ENCODE measurements around the gene FSCN2.

The FSCN2 gene

DNA sequence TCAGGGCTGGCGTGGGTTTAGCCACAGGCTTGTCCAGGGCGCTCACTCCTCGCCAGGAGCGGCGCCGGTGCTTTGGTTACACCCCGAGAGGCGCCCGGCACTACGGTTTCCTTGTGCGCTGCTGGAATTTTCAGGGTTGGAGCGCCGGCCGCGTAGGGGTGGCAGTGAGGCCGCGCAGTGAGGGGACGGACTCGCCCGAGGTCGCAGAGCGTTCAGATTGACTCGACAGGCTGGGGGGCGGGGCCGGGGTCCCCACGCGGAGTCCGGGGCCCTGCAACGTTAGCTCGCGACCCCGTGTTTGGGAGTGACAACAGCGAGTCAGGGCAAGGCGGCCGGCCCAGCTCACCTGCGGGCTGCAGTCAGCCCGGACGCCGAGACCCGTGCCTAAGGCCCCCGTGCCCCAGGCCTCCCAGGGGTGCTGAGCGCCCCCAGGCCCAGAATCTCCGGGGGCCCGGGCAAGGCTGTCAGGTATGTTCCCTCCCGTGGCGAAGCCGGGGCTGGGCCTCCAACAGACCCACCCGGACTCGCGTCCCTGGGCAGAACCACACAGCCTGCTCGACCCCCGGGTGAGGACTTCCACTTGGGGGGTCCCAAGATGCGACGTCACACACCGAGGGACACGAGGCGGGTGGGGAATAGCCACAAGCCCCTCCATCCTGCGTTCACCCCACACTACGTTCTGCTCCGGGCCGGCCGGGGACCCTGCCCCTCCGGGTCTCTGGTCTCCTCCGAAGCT, 14.3 kb upstream of the FSCN2 start:
- FAIRE-seq = no peak

DNA sequence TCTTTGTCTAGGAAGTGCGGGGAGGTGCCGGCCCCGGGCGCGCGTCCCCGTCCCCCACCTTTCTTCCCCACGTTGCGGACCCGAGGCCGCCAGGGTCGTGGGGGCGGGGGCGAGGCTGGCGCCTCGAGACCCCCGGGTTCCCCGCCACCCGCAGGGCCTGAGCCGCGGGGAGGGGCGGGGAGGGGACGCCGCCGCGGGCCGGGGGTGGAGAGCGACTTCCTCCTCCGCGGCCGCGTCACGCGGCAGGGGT, 13.8 kb upstream of the FSCN2 start:
- FAIRE-seq = no peak

- FAIRE-seq = no peak
Observed at GRCh38 chr17:81514739-81515529, 13.2 kb upstream of the FSCN2 start.

DNA sequence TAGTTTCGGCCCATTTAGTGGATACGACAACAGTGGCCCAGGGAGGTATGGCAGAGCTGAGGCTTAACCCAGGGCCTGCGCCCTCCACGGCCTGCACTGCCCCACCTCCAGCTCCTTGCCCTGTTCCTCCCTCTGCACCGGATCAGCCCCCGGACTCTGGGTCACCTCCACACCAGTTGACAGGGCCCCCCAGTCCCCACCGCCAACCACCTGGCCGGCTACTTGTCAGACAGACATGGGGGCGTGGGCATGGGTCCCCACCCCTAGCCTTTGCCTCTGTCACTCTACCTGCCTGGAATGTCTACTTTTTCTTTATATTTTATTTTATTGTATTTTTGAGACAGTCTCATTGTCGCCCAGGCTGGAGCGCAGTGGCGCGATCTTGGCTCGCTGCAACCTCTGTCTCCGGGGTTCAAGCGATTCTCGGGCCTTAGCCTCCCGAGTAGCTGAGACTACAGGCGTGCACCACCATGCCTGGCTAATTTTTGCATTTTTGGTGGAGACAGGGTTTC, 12.6 kb upstream of the FSCN2 start:
- FAIRE-seq = no peak

- no peak for FAIRE-seq
Observed at GRCh38 chr17:81516439-81516838, 11.7 kb upstream of the FSCN2 start.

- FAIRE-seq = no peak
Observed at GRCh38 chr17:81517009-81517338, 11.2 kb upstream of the FSCN2 start.

- FAIRE-seq = no peak
Observed at GRCh38 chr17:81517339-81518112, 10.7 kb upstream of the FSCN2 start.

DNA sequence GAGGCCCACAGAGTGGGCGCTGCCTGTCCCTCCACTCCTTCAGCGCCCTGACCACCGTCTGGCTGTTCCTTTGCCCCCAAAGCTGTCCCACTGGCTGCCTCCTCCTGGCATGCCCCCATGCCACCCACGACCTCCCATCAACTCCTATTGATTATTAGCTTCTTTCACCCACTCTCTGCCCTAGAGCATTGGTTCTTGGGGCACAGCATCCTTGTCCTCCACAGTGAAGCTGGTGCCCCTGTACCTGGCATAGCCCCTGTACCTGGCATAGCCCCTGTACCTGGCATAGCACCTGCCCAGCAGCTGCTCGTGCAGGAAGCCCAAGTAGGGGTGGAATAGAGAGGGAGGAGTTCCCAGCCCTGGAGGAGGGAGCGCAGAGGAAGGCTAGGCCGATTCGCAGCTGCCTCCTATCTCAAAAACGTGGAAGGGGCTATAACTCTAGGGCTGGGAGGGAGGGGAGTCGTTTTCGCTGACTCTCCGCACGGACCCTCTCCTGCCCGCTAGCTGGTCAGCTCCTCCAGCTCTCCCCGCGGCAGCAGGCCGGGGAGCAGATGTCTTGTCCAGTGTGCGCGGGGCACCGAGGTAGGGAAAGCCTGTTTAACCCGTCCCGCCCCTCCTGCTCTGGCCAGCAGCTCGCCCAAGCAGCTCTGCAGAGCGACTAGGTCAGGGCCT, 9.9 kb upstream of the FSCN2 start:
- no peak for FAIRE-seq

DNA sequence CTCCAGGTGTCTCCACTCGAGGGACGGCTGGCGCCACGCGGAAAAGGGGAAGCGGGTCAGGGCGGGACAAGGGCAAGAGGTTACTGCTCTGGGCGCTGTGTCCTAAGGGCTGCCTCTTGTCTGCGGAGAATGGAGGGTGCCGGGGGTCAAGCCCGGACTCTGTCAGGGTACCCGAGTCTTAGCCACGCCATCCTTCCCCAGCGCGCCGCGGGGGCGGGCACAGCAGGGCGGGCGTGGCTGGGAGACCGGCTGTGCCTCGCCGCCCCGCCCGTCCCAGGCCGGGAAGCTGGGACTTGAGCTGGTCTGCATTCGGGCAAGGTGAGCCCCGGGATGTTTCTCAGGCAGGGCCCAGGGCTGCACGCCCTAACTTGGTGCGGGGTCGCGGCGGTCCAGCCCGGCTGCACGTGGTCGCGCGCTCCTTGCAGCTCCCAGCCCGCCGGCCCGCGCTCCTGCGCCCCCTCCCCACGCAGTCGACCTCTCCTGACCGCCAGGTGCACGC, 9.3 kb upstream of the FSCN2 start:
- FAIRE-seq = no peak

- no peak for FAIRE-seq
Observed at GRCh38 chr17:81519284-81520020, 8.7 kb upstream of the FSCN2 start.

DNA sequence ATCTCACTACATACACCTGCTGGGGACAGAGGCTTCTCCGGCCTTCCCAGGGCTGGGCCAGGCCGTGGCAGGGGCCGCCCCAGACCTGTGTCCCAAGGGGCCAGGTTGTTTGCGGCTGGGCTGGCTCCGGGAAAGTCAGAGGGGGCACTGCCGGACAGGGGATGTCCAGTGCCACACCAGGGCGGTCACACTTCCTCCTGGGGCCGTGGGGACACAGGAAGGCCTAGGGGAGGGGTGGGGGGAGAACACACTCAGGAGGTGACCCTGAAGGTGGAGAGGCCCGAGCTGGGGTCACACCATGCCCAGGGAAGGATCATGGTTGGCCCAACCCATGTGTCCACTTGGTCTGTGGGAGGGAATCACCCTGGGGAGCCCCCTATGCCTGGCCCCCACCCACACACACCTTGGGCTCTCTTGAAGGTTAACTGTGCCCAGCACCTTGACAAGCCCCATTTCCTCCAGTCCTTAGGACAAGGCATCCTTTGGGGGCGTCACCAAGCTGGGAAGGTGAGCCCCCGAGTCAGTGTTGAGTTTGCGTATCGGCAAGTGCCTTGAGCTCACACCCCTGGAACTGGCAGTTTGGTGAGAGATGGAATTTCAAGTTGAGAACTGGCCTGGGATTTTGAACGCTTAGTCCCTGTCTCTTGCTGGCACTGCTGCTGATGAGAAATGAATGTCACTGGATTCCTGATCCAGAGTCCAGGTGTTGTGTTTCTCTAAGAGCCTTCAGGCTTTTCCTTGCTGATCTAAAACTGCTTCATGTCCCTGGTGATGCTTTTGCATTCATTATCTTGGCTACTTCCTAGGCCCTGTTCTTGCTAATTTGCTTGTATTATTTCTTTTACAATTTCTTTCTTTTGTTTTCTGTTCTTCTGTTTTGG, 7.9 kb upstream of the FSCN2 start:
- no peak for FAIRE-seq

- FAIRE-seq = no peak
Observed at GRCh38 chr17:81522491-81523401, 5.4 kb upstream of the FSCN2 start.

- no peak for FAIRE-seq
Observed at GRCh38 chr17:81523402-81524038, 4.7 kb upstream of the FSCN2 start.

- FAIRE-seq = no peak
Observed at GRCh38 chr17:81524039-81524864, 3.9 kb upstream of the FSCN2 start.

- no peak for FAIRE-seq
Observed at GRCh38 chr17:81524865-81525159, 3.4 kb upstream of the FSCN2 start.

DNA sequence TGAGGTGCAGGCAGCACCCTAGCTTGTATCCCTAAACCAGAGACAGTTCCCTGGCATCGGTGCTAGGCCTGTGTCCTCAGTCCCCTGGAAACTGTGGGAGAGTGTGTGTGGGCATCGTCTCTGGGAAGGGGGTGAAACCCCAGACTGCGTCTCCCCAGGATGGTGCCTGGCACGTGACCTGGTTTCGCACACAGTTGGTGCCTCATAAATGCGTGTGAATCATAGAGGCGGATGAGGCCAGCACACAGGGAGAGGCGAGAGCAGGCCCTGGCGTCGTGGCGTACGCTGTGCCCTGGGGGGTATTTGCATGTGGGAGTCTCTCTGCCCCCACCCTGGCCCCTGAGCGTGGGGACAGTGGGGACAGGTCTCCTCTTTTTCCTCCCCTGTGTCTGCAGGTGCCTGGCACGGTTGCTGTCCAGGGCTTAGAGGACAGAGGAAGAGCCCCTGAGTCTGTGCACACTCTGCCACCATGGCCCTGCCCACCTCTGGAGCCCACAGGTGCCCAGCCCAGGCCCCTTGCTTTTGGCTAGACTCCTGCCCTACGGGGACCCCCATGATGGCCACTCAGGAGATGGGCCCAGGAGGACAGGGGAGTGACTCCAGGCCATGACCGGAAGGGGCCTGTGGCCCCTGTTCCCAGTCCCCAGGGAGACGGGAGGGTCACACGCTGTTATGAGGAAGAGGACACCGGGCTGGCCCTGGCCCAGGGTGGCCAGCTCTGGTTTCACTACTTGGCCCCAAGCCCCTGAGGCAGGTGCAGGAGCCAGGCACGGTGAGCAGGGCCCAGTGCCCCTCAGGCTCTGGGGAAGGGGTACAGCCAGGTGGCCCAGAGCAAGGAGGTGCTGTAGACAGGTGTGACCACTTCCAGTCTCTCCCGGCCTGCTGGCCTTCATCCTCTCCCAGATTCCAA, 1.3 kb upstream of the FSCN2 start:
- FAIRE-seq = no peak

DNA sequence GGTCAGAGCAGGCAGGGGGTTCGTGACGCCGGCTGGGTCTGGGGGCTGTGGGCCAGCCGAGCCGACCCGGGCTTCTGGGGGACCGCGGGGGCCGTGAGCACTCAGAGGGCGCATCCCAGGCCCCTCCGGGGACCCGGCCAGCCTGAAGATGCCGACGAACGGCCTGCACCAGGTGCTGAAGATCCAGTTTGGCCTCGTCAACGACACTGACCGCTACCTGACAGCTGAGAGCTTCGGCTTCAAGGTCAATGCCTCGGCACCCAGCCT, 140 bp downstream of the FSCN2 start:
- FAIRE-seq = no peak
